Pancreas (tissue), 10 donors: ENCODE results near the gene SUB1. TPM values are rescaled to one million over a fixed set of nuclear protein-coding genes. Genes with fewer than 3 reads are reported as not detected.

Source experiments
- ATAC-seq, 4 donors: fragments of 200-7000 bp; cut with Tn5 transposase; one replicate each; pipeline versions ENCODE4 v1.8.0 to v1.9.1; 2020; ENCODE audit warnings: mild to moderate bottlenecking in 4 of 4, moderate library complexity in 4 of 4
- DNase-seq, 6 donors: peaks; one replicate each; pipeline ENCODE4 v3.0.0-alpha.2; 2020
- FAIRE-seq: peaks from 2 replicates; lab custom pipeline; 2012; peaks lifted over from hg19 to GRCh38; lab: Jason Lieb, UNC
- H3K27ac ChIP-seq, 4 donors: fragments of 200-600 bp; sonication (generic); 1 replicate in 3 of 4; 2 replicates in 1 of 4; pipeline versions ENCODE4 v1.5.0 to v1.8.0; 2020
- H3K27me3 ChIP-seq, 4 donors: fragments of 200-600 bp; one replicate each; pipeline ENCODE4 v1.8.0; 2021
- H3K36me3 ChIP-seq, 3 donors: fragments of 200-600 bp; sonication (generic) in 1 of 3; one replicate each; pipeline versions ENCODE4 v1.5.0 to v1.8.0; 2020 to 2021
- H3K4me1 ChIP-seq, 3 donors: fragments of 200-600 bp; one replicate each; pipeline ENCODE4 v1.8.0; 2021
- H3K4me3 ChIP-seq, 4 donors: fragments of 200-600 bp; sonication (generic) in 2 of 4; one replicate each; pipeline versions ENCODE4 v1.5.0 to v1.8.0; 2020 to 2021
- H3K9me3 ChIP-seq, 4 donors: fragments of 200-600 bp; one replicate each; pipeline ENCODE4 v1.8.0; 2021
- WGBS, 2 donors: extraction: QIAGEN DNeasy Blood & Tissue Kit; methylation state at CpG; one replicate each; pipeline ENCODE4 v1.1.7; 2013; 5-methylcytosine and 5-hydroxymethylcytosine counted together
- intact Hi-C, 3 donors: fragments of 100-400 bp; cut with DNase I; formaldehyde crosslinking; loops; one replicate each; pipeline versions ENCODE4 v1.11.1 to v1.14.2; 2022
- polyA plus RNA-seq, 2 donors: library from polyadenylated mRNA; stranded (reverse); fragments of 200-250 nt; gene quantifications; one replicate each; pipeline ENCODE4 v1.2.3, GENCODE V29; 2013
- total RNA-seq, 6 donors: library from RNA; stranded (reverse); fragmentation: NEBNext Ultra II Directional in 4 of 6; extraction: Animal tissue kit (Norgen Biotek cat#: 25700) in 4 of 6; gene quantifications; one replicate each; pipeline versions ENCODE4 v1.2.1 to v1.2.4, GENCODE V29; 2021 to 2023
- TF ChIP-seq, protein P1 (sequence below), 4 donors: fragments of 200-600 bp; sonication (generic) in 3 of 4; IDR thresholded peaks; one replicate each; pipeline versions ENCODE4 v1.5.0 to v1.8.0; 2021; ENCODE audit warnings: antibody characterized with exemption in 4 of 4
- donor health status: healthy with polysubstance abuse.
- donor health status: DM: no; HTN: no; CAD: no; lungs with moderate emphysema.
- donor health status: DM: no; HTN: no; CAD: no.
- donor health status: control.
- donor health status: control.
- donor health status: Bipolar disorder and iron deficiency.
- donor health status: DM: yes; HTN: yes; CAD: no.
- donor health status: DM: no; HTN: no; CAD: no.
- donor health status: DM: no; HTN: no; CAD: no.
- donor health status: DM: yes; HTN: yes; CAD: no.

Gene SUB1
- total and polyA plus RNA-seq, 8 donors = 42.5 to 91.7 (median 62.2) TPM

DNA sequence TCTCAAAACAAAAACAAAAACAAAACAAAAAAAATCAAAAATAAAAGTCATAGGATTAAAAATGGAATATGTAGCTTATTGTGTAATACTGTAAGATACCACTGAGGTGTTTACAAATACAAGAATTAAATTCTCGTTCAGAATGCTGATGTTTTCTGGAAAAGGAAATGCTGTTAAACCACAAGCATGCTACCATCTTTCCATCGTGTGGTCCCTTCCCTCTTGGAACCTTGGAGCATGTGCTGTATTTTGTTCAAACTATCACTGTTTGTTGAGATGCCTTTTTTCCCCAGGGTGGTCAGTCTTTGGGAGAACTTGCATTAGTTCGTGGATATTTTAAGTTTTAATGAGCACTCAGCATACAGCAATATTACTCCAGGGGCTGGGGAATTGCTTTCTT is 39.7 kb downstream of the SUB1 start:
- H3K4me1 ChIP-seq = no peaks in the 10 kb centered on the region
- no peak overlapping the region for H3K4me3 ChIP-seq
- 48 to 63% methylated on average over 3 of the region's 3 CpGs for WGBS, 2 donors
- no peak for DNase-seq
- no peaks in the 10 kb centered on the region for H3K27me3 ChIP-seq
- no peak for FAIRE-seq
- intact Hi-C loops = no loop called here
- H3K9me3 ChIP-seq = no peaks in the 10 kb centered on the region
- H3K36me3 ChIP-seq = no peaks in the 10 kb centered on the region
- ATAC-seq = no peak
- H3K27ac ChIP-seq = no peak overlapping the region
- TF ChIP-seq, protein P1, sequence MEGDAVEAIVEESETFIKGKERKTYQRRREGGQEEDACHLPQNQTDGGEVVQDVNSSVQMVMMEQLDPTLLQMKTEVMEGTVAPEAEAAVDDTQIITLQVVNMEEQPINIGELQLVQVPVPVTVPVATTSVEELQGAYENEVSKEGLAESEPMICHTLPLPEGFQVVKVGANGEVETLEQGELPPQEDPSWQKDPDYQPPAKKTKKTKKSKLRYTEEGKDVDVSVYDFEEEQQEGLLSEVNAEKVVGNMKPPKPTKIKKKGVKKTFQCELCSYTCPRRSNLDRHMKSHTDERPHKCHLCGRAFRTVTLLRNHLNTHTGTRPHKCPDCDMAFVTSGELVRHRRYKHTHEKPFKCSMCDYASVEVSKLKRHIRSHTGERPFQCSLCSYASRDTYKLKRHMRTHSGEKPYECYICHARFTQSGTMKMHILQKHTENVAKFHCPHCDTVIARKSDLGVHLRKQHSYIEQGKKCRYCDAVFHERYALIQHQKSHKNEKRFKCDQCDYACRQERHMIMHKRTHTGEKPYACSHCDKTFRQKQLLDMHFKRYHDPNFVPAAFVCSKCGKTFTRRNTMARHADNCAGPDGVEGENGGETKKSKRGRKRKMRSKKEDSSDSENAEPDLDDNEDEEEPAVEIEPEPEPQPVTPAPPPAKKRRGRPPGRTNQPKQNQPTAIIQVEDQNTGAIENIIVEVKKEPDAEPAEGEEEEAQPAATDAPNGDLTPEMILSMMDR (IDR thresholded peaks at IDR 0.05) = no peak

DNA sequence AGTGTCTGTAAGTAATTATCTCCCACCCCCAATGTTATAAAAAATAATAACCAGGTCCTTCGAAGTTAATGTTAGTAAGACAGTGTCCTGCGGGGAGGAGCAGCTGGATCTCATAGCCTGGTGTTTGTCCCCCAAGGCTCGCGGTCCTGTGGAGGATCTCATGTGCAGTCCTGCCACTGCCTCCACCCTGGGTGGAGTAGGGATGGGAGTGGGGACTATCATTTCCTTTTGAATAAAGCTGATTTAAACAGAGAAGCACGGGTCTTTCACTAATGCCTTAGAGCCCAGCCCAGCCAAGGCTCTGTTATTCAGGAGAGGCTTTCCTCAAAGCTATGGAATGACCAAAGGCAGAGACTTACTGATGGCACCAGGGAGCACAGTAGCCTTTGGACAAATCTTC is 40.2 kb downstream of the SUB1 start:
- no peak overlapping the region for H3K27ac ChIP-seq
- H3K4me3 ChIP-seq = no peak overlapping the region
- DNase-seq (no peak), ATAC-seq (no peak), FAIRE-seq (no peak)
- TF ChIP-seq, protein P1 (IDR thresholded peaks at IDR 0.05) = no peak
- H3K4me1 ChIP-seq = no peaks in the 10 kb centered on the region
- H3K27me3 ChIP-seq = no peaks in the 10 kb centered on the region
- 71 to 81% methylated on average over 5 of the region's 5 CpGs for WGBS, 2 donors
- H3K36me3 ChIP-seq = no peaks in the 10 kb centered on the region
- intact Hi-C loops = no loop called here
- H3K9me3 ChIP-seq = no peaks in the 10 kb centered on the region

DNA sequence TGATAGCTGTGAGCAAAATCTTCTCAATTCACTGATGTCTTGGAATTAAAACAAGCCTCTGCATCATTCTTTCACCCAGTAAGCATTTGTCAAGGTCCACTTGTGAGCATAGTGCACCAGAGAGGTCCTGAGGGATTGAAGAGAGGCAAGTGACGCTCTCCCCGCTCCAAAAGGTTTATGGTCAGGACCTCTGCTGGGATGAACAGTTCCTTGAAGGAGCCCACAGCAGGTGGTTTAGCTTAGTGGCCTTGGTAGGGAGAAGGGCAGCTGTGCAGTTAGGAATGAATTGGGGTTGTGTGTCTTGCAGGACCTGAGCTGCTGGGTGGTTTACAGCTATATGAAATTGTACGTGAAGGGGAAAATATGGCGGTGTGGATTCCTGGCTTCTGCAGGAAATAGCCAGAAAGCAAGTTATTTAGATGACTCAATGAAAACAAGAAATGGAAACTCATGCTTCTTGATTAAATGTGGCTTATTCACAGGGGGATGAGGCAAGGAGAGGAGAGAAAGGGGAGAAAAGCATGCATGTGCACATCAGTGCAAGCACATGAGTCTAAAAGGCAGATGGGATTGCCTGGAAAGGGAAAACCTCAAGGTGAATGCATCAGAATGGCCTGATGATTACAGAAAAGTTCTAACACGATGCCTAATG is 42.0 kb downstream of the SUB1 start:
- no peaks in the 10 kb centered on the region for H3K9me3 ChIP-seq
- intact Hi-C loops = no loop called here
- H3K27me3 ChIP-seq = no peaks in the 10 kb centered on the region
- no peak for ATAC-seq
- TF ChIP-seq, protein P1 (IDR thresholded peaks at IDR 0.05) = no peak
- no peaks in the 10 kb centered on the region for H3K36me3 ChIP-seq
- H3K4me1 ChIP-seq = no peaks in the 10 kb centered on the region
- 86 to 87% methylated on average over 5 of the region's 5 CpGs for WGBS, 2 donors
- no peak for DNase-seq
- no peak for FAIRE-seq
- H3K4me3 ChIP-seq = no peak overlapping the region
- H3K27ac ChIP-seq = no peak overlapping the region

DNA sequence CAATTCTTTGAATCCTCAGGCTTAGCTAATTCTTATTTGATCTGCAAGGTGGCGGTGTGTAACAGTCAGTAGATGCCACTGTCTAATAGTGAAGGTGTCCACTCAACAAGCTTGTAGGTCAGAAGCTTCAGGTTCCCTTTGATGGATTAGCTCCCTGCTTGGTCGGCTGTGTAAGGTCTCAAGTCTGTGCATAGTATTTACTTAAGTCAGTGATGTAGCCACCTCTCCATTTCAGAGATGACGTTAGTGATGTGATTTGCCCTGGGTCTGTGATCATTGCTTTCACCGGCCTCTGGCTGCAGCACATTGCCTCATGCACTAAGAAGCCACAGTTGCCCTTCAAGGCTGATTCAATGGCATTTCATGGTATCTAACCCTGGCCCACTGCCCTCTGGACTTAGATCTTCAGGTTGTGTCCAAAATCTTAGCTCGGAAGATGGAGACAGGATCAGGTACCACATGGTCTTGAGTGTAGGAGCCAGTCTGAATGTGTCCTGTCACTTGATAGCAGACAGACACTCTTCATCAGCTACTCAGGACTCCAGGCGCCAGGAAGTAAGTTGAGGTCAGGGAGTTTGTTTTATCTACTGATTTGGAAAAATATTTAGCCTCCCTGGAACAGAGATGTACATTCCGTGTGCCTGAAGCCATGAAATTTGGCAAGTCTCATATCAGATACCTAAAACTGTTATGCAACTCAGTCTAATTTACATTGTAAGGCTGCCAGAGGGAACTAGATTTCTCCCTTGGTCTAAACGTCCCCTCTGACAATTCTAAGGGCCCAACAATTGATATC is 42.9 kb downstream of the SUB1 start:
- WGBS, 2 donors = 41 to 43% methylated on average over 8 of the region's 8 CpGs
- ATAC-seq = no peak
- intact Hi-C loops = no loop called here
- no peak for FAIRE-seq
- H3K9me3 ChIP-seq = no peaks in the 10 kb centered on the region
- TF ChIP-seq, protein P1 (IDR thresholded peaks at IDR 0.05) = no peak
- H3K4me1 ChIP-seq = no peaks in the 10 kb centered on the region
- no peak overlapping the region for H3K4me3 ChIP-seq
- no peak overlapping the region for H3K27ac ChIP-seq
- H3K27me3 ChIP-seq = no peaks in the 10 kb centered on the region
- no peak for DNase-seq
- H3K36me3 ChIP-seq = no peaks in the 10 kb centered on the region
